ENCODE results near the gene TBX15.

DNA sequence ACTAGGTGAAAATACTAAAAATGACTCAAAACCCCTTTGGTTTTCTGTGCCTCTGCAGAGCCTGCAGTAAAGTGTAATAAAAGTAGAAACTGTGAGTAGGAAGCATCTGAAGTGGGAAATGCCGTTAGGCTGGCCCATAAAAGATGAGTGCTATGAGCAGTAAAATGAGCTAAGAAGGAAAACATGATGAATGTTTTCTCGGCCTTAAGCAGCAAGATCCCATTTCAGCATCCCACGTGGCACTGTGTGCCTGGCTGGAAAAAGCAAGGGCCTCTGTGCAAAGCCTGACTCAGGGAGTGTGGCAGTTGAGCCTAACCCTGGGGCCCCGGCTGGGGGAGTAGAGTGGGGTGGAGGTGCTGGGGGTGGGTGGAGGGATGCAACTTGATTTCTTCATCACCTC is 109.5 kb downstream of the TBX15 start:
- TF ChIP-seq POLR2AphosphoS5 (IDR thresholded peaks at IDR 0.05; ENCODE audit: borderline replicate concordance, low read depth, low read length) = no peak
- TF ChIP-seq EZH2 (IDR thresholded peaks at IDR 0.05) = no peak
